OCI-LY7 (cell line): Measurements from ENCODE around the gene PEDS1.

Experiments
- EZH2phosphoT487 ChIP-seq: fragments of 200-600 bp; sonication (generic); IDR thresholded peaks from 2 replicates; pipeline ENCODE4 v1.6.1; 2018; ENCODE audit warnings: low read depth, borderline replicate concordance, mild to moderate bottlenecking, mixed run types, antibody characterized with exemption, low read length, moderate library complexity, mixed read lengths
- TF ChIP-seq, protein P1 (sequence below): fragments of 200-600 bp; sonication (generic); conservative IDR thresholded peaks from 2 replicates; pipeline ENCODE4 v1.5.1; 2014; ENCODE audit warnings: mild to moderate bottlenecking, antibody characterized with exemption, low read length, moderate library complexity, mixed read lengths

DNA sequence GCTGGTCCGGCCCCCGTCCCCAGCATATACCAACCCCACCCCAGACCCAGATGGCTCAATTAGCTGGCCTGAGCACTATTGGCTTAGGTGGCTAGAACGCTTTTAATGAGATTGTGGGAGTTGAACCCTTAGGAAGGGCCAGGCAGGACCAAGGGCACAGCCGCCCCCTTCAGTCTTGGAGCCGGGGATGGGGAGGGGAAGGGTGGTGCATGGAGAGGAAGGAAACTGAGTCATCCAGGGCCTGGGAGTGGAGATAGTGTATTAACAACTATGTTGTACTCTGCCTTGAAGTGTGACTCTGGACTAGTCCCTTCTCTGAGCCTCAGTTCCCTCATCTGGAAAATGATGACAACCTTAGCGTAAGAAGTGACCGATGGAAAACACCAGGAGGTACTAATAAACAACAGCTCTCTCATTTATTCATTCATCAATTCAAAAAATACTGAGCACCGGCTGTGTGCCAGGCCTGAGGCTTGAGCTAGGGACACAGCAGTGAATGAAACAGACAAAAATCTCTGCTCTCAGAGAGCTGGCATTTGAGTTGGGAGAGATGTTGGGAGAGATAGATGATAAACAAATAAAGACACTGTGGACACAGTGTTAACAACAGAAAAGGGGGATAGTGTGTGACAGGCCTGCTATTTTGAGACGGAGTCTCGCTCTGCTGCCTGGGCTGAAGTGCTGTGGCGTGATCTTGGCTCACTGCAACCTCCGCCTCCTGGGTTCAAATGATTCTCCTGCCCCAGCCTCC is 11.5 kb downstream of the PEDS1 start:
- TF ChIP-seq, protein P1, sequence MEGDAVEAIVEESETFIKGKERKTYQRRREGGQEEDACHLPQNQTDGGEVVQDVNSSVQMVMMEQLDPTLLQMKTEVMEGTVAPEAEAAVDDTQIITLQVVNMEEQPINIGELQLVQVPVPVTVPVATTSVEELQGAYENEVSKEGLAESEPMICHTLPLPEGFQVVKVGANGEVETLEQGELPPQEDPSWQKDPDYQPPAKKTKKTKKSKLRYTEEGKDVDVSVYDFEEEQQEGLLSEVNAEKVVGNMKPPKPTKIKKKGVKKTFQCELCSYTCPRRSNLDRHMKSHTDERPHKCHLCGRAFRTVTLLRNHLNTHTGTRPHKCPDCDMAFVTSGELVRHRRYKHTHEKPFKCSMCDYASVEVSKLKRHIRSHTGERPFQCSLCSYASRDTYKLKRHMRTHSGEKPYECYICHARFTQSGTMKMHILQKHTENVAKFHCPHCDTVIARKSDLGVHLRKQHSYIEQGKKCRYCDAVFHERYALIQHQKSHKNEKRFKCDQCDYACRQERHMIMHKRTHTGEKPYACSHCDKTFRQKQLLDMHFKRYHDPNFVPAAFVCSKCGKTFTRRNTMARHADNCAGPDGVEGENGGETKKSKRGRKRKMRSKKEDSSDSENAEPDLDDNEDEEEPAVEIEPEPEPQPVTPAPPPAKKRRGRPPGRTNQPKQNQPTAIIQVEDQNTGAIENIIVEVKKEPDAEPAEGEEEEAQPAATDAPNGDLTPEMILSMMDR, result no peak
- no peak for TF ChIP-seq EZH2phosphoT487
